ENCODE results near the gene CFAP99.

DNA sequence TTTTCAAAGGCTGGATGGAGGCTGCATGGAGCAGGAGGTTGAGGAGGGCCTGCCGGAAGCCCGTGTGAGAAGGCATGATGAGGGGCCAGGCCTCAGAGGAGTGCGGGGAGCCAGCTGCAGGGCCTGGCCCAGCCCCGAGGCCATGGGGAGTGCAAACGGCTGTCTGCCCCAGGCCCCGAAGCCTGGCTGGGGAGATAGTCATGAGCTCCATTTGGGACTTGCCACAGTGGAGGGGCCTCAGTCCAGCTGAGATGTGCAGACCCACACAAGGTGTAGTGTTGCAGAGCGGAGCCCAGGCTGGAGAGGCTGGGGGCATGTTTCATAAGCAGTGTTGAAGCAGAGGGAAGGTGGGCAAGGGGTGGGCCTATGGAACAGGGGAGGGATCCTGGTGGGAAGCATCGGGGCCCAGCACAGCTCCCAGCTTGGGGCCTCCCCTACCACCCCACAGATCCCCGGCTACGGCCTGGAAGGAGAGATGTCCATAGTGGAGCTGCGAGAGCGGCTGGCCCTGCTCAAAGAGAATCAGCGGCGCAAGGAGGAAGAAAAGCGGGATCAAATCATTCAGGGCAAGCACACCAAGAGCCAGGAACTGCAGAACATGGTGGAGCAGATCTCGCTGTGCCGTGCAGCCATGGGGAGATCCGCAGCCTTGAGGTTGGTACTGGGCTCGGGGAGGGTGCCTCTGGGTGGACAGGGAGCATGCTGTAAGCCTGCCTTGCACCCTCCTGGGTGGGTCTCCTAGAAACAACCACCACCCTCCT lies 41.0 kb downstream of the CFAP99 start:
- no peak for TF ChIP-seq CTCF (optimal IDR thresholded peaks at IDR 0.05 in 1 of 3, IDR thresholded peaks at IDR 0.05 in 1 of 3, conservative IDR thresholded peaks at IDR 0.05 in 1 of 3; ENCODE audit: extremely low read depth in 1 of 3, insufficient read depth in 2 of 3, low read length in 3 of 3)
- no peak for TF ChIP-seq EZH2 (IDR thresholded peaks at IDR 0.05; ENCODE audit: low read length)

All from keratinocyte (primary cell).